ENCODE measurements around the gene ALPK1. TPM values are rescaled to one million over a fixed set of nuclear protein-coding genes. Genes with fewer than 3 reads are reported as not detected.

Gene ALPK1
- total RNA-seq, 1 donor from 2014 or later, result 4.0 TPM

DNA sequence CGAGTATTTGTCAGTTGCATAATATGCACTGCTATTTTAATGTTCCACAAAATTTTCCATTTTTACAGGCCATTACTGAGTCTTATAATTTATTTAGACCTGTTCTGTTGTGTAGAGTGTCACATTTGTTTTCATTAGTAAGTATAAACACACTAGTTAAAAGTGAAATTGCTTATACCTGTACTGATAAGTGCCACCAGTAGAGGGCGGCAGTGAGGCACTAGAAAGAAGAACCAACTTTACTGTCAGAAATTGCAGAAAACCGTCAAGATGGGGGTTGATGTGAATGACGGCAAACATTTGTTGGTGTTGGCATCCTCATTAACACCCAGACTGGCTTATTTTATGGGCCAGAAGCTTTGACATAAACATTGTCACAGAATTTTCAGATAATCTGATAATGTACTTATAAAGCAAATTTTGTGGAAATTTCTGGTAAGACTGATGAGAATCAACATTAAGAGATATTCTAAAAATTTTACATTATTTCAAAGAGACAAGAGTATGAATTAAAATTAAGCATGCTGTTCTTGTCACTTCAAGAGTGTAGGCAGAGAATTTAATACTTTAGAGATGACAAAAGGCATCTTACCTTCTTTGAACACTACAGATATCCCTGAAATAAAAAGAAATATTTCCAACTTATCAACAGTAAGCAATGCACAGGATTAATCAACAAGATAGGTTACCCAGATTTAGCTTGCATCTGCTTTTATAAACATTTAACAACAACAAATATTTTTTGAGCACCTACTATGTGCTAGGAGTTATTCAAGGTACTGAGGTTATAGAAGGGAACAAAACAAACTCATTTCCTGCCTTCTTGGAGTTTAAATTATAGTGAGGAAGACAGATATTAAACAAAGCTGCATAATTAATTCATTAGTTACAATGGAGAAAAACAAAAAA, 24.9 kb downstream of the ALPK1 start:
- intact Hi-C loops (cut with DNase I), result no loop called here
- ATAC-seq (ENCODE audit: poor library complexity) (peak; percentile 68), DNase-seq (peak; percentile 57)

DNA sequence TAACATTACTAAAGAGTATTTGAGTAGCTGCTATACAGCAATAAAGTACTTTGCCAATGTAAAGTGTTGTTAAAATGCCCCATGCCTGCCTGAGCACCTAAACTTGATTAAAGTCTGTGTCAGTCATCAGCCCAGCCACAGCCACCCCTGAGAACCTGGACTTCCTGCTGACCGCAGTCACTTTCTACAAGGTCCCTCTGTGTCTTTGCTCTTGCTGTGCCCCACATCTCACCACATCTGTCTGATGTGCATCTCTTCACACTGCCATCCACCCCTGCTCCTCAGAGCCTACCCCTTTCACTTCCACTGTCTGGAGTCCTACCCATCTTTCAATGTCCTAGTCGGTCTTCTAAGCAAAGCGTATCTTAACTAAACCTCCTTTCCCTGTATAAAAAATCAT, 25.7 kb downstream of the ALPK1 start:
- intact Hi-C loops (cut with DNase I), result no loop called here
- no peak for ATAC-seq (ENCODE audit: poor library complexity)

DNA sequence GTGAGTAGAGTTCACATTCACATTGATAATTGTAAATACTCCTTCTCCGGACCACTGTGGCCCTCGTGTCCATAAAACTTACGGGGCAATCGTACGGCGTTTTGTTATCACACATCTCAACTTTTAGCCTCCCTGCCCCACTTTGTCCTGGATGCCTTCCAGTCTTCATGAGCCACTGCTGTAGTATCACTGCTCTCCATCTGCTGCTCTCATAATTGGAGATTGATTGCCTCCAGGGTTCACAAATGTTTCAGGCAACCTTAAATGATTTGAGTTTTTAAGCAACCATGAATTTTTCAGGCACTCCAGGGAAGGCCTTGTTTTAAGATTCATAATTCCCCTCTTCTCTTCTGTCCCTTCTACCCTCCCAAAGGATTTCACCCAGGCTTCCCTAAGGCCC, 28.4 kb downstream of the ALPK1 start:
- intact Hi-C loops (cut with DNase I), result loop anchor here (5.0 kb wide), 1 partner anchor 197 kb away; no protein-coding TSS in a partner anchor
- ATAC-seq (ENCODE audit: poor library complexity) (no peak), DNase-seq (no peak)

More for the DNA sequence above, 25.7 kb downstream of the ALPK1 start:
- DNase-seq, result no peak

DNA sequence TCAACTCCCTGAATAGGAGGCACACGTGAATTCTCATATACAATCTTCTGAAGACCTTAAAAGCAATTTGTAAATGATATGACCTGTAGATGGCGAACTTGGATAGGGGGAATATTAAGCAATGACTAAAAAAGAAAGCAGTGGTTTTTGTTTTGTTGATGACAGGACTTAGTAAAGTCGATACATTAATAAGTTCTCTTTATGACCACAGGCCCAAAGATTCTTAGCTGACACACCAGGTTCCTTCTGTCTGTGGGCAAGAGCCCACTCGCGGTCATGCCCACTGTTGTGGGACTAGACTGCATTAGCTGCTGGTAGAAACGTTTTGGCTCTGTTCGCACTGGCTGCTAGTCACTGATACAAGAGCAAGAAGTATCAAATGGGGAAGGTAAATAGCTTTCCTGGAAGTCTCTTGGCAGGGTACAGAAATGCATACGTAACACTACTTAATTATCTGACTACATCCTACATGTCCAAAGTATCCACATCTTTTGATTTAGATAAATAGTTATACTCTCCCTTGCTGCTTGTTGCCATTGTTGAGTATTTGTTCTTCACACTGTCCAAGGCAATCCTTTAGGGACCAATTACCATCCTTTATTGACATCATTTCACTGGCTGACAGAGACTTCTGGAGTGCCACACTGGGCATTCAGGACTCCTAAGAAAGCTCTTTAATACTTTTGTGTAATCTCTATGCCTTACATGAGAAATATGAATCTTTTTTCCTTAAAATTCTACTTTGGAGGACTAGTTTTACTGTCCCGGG, 31.0 kb downstream of the ALPK1 start:
- DNase-seq (no peak), ATAC-seq (ENCODE audit: poor library complexity) (peak; percentile 61)
- intact Hi-C loops (cut with DNase I), result loop anchor here (2.0 to 5.0 kb wide), 2 partner anchors 194 to 277 kb away; no protein-coding TSS in a partner anchor

DNA sequence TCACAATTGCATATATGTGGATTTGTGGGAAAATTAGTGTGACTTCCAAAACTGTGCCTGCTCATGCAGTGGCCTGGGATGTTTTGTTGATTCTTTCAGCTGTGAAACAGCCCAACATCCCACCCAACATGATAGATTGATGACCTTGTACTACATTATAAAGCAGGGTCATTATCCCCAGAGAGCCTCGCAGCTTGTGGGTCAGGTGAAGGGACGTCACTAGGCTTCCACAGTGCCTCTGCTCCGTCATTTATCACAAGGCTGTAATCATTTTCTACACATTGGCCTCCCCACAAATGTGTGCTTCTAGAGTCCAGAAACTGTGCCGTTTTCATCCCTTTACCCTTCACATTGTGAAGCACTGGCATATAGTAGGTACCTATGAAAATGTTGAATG, 31.6 kb downstream of the ALPK1 start:
- DNase-seq (no peak), ATAC-seq (ENCODE audit: poor library complexity) (no peak)
- intact Hi-C loops (cut with DNase I), result loop anchor here (2.0 to 5.0 kb wide), 2 partner anchors 194 to 276 kb away; no protein-coding TSS in a partner anchor

DNA sequence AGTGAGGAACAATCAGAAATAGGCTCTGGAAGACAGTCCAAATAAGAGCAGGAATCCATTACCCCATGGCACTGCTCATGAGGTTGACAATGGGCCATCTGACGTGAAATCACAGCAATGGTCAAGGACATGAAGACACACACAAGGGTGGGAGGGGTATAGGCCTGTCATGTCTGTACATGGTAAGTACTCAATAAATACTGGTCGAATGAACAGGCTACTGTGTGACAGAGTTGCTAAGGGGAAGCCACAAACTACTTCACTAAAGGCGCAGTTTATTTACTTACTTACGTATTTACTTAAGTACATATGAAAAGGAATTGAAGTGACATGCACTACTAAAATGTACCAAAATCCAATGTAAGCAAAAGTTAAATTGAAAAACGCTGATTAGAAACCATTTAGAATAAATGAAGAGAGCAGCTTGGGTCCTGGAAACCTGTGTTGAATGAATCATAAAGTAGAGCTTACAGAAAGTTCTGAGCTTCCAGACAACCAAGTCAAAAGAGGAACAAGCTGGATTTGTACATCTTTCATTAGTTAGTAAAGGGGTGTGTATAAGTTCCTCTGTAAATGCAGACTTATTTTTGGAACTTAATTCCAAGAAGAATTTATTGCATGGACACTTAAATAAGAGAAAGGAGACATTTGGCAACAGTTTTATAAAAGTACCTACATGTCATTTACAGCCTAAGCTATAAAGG, 32.7 kb downstream of the ALPK1 start:
- ATAC-seq (ENCODE audit: poor library complexity) (no peak), DNase-seq (no peak)
- intact Hi-C loops (cut with DNase I), result loop anchor here (2.0 to 5.0 kb wide), 2 partner anchors 192 to 275 kb away; no protein-coding TSS in a partner anchor

DNA sequence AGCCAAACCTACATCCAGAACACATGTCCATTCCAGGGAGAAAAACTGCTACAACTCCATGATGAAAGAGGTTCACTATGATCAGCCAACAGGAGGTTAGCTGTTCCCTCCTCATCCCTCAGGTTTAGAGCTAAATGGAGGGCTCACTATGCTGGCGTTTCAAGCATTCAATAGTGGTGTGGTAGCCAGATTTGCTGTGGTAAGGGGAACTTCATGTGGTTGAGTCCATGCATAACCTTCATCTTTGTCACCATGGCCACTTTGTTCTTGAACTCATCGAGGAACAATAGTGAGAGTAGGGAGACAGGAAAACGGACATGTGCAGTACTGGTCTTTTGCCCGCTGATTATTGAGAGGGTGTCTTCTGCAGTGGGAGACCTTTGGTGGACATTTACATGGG, 33.8 kb downstream of the ALPK1 start:
- DNase-seq (no peak), ATAC-seq (ENCODE audit: poor library complexity) (no peak)
- intact Hi-C loops (cut with DNase I), result no loop called here

DNA sequence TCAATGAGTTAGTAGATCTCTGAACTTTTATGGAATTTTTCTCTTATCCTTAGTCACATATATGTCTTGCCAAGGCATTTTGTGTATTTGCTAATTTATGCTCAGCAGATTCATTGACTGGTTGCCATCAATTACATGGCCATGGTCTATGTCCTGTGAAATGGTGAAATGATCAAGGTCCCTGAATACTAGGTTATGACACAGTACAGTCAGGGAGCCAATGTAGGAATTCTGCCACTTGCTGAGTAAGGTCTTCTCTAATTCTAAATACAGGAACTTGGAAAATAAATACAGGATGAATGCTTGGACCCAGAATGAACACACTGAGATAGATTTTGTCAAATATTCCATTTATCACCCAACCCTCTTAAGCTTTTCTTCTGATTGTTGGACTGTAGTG, 35.2 kb downstream of the ALPK1 start:
- intact Hi-C loops (cut with DNase I), result no loop called here
- no peak for DNase-seq
- no peak for ATAC-seq (ENCODE audit: poor library complexity)

DNA sequence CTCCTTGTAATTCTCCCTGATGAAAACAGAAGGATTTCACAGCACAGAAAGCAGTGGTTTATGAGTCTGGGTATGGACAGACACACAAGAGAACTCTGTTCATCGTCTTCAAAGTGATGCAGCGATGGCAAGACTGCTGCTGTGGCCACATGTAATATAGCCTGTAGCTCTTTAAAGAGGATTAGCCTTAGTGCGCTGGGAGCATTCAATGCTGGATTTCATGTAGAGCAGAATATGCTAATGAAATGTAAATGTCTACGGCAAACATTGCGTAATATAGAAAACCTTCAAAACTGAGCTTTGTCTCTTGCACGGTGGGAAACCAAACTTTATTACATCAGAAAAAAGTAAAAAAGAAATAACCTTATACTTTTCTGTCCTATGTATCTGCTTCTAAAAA, 42.9 kb downstream of the ALPK1 start:
- no peak for ATAC-seq (ENCODE audit: poor library complexity)
- no peak for DNase-seq

DNA sequence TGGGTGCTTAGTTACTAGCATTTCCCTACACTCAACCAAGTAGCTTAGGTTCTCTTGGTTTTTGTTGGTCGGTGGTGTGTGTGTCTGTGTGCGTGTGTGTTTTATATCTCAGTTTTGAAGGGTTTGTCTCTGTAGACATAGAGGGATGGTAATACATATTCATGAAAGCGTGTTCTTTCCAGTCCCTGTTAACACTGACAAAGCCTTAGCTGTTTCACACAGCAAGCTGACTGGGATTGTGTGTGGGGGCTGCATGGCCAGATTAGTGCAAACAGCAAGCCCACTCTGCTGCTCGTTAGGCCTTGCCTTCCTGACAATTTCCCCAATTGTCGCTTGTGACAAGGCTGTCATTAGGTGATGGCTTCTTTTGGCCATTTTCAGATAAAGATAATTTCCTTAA, 43.9 kb downstream of the ALPK1 start:
- intact Hi-C loops (cut with DNase I), result no loop called here
- no peak for ATAC-seq (ENCODE audit: poor library complexity)
- DNase-seq, result no peak

More for the DNA sequence above, 42.9 kb downstream of the ALPK1 start:
- intact Hi-C loops (cut with DNase I), result no loop called here

DNA sequence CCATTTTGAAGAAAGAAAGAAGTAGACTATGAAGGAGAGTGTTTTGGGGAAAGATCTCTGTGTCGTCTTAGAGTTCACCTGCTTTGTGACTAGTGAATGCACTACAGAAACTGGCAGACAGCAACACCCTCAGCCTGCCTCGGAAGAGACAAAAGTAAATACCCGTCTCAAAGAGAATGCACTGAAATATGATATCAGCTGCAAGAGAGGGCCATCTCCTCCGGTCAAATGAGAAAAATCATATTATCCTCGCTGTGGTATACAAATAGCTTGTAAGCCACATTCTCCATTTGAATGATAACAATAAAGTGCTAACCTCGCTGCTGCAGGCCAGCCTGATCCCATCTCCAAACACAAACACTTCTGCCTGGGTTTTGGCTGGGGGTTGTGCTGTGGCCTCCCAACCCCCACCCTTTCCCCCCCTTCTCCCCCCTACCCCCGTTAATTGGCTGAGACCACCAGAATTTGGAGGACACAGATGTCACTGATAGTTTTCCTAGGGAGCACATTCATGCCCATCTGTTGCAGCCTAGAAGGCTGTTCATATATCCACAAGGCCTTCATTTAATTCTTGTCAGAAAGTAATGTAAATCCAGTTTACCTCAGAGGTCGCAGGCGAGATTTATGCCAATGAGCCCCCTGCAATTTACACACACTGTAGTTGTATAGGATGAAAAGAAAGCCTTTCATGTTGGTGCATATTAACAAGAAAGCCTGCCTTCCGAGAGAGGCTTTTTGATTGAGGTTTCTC, 46.3 kb downstream of the ALPK1 start:
- DNase-seq (no peak), ATAC-seq (ENCODE audit: poor library complexity) (no peak)
- intact Hi-C loops (cut with DNase I), result no loop called here

DNA sequence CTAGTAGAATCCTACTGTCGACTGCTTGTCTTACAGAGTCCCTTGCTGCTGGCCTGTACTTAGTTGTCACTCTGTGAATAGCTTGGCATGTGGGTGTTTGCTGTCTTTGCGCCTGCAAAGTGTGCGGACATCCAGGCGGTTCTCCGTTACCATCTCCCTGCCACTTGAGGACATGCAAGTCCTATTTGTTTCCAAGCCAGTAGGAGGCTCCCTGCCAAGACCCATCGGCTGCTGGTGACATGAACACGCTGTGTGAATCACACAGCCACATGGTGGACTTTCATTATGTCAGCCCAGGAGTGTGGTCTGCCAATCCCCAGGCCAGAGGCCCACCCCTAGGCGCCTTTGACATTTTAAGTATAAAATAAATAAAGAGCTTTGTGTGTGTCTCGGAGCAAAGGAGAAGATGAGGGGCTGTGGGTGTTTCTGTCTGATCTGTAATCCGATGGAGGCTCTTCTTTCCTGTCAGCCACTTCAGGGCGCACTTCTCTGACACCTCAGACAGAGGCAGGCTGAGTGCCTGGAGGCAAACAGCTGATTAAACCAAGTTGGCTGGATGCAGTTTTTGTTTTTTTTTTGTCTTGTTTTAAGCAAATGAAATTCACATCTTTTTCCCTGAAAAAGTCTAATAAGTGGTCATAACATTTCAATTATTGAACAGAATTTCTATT, 51.5 kb downstream of the ALPK1 start:
- intact Hi-C loops (cut with DNase I), result no loop called here
- DNase-seq (peak; percentile 86), ATAC-seq (ENCODE audit: poor library complexity) (peak; percentile 99)

DNA sequence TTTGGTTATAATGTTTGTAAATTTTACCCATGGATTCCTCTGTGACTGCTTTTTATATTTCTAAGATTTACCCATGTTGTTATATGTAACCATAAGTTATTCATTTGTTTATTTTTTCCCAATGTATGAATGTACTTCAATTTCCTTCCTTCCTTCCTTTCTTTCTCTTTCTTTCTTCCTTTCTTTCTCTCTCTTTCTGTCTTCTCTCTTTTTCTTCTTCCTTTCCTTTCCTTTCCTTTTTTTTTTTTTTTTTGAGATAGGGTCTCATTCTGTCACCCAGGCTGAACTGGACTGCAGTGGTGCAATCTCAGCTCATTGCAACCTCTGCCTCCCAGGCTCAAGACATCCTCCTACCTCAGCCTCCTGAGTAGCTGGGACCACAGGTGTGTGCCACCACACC, 55.6 kb downstream of the ALPK1 start:
- DNase-seq (no peak), ATAC-seq (ENCODE audit: poor library complexity) (no peak)
- intact Hi-C loops (cut with DNase I), result no loop called here

DNA sequence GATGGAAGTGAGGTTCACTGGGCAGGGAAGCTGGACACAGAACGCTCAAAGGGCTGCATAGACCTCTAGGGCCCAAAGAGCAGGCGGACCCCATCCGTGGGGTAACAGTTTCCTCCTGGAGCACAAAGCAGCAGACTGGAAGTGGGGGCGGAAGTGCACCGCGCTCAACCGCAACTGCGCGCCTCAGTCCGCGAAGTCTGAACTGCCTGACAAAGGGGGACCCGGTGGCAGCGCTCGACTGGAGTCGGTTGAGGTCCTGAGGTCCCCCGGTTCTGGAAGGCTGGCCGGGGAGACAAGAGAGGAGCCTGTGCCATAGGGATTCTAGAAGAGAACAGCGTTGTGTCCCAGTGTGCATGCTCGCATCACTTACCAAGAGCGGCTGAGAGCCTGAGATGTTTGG, 58.5 kb downstream of the ALPK1 start:
- no peak for ATAC-seq (ENCODE audit: poor library complexity)
- DNase-seq, result no peak
- intact Hi-C loops (cut with DNase I), result no loop called here

DNA sequence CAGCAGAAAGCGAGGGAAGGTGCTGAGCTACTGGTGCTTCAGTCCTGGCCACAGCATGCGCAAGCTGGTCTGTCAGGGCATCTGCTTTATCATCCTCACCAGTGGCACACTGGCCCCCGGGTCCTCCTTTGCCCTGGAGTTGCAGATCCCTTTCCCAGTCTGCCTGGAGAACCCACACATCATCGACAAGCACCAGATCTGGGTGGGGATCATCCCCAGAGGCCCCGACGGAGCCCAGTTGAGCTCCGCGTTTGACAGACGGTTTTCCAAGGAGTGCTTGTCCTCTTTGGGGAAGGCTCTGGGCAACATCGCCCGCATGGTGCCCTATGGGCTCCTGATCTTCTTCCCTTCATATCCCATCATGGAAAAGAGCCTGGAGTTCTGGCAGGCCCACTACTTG, 60.3 kb downstream of the ALPK1 start:
- DNase-seq, result no peak
- intact Hi-C loops (cut with DNase I), result no loop called here
- no peak for ATAC-seq (ENCODE audit: poor library complexity)

DNA sequence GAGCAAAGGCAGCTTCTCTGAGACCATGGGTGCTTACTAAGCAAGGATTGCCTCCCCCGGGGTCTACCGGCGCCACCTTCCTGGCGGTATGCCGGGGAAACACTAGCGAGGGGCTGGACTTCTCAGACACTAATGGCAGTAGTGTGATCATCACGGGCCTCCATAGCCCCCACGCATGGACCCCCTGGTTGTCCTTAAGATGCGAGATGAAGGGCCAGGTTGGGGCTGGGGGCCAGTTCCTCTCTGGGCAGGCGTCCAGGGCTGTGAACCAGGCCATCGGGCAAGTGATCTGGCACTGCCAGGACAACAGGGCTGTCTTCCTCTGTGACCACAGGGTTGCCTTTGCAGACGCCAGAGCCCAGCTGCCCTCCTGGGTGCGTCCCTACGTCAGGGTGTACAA, 60.7 kb downstream of the ALPK1 start:
- DNase-seq, result no peak
- intact Hi-C loops (cut with DNase I), result no loop called here
- no peak for ATAC-seq (ENCODE audit: poor library complexity)

DNA sequence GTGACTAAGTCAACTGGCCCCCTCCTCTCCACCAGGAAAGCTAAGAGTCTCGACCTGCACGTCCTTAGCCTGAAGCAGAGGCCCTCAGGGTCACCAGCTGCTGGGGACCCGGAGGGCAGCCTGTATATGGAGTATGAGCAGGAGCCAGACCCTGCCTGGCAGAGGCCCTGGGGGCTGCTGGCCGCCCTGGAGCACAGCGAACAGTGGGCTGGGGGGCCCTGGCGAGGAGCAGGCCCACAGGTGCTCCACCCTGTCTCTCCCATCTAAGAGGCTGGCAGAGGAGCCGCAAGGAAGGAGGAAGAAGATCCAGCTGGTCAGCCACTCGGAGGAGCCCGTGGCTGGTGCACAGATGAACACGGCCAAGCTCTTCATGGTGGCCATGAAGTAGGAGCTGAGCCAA, 61.2 kb downstream of the ALPK1 start:
- intact Hi-C loops (cut with DNase I), result no loop called here
- no peak for ATAC-seq (ENCODE audit: poor library complexity)
- DNase-seq, result no peak
